DMS53 (cell line): Measurements from ENCODE around the gene IPMK.

Experiments
- DNase-seq: peaks from one replicate; lab custom pipeline; 2025; lab: John Stamatoyannopoulos, UW

IPMK gene

GRCh38 chr10:58267713-58268453, at the start of gene IPMK:
TSS of gene IPMK (minus strand) at chr10:58267894. CDS start at chr10:58267611, 283 bp downstream.
- DNase-seq = peak; percentile 96

DNA sequence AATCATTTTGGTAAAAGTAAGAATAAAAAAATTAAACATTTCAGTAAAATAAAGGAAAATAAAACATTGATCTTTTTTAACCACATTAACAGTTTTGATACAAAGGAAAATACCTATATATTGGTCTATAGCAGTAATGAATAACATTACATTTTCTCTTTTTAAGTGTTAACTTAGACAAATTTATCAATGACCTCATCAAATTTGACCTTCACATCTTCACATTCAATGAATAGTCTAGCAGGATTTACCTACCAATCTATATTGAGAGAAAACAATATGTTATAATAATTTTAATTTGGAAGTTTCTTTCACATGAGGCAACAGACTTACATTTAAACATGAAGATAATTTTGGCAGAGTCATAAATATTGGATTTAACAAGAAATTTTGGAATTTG, 49.2 kb upstream of the IPMK start:
- no peak for DNase-seq

DNA sequence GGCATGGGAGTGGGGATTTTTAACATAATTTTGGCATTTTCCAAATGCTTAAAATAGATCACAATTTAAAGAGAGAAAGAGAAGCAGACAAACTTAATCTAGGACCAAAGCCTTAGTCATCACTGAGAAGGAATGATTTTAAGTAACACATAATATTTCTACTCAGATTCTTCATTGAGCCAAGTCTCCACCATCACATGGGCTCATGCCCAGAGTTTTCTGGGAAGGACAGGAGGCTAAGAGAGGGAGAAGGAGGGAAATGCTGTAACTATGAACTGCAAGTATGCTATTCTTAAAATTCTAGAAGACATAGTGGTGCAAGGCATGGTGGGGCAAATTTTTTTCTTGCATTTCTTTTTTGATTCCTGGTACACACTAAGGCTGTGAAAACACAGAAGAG, 43.3 kb upstream of the IPMK start:
- DNase-seq = no peak

- DNase-seq = no peak
Measured at GRCh38 chr10:58307676-58308075, 40.0 kb upstream of the IPMK start.

GRCh38 chr10:58305821-58306220, 38.1 kb upstream of the IPMK start:
- peak; percentile 10 for DNase-seq

- no peak for DNase-seq
Measured at GRCh38 chr10:58304099-58304633, 36.5 kb upstream of the IPMK start.

- DNase-seq = no peak
Measured at GRCh38 chr10:58302254-58302653, 34.6 kb upstream of the IPMK start.

GRCh38 chr10:58300676-58301075, 33.0 kb upstream of the IPMK start:
- peak; percentile 91 for DNase-seq

- peak; percentile 88 for DNase-seq
Measured at GRCh38 chr10:58299580-58299979, 31.9 kb upstream of the IPMK start.

DNA sequence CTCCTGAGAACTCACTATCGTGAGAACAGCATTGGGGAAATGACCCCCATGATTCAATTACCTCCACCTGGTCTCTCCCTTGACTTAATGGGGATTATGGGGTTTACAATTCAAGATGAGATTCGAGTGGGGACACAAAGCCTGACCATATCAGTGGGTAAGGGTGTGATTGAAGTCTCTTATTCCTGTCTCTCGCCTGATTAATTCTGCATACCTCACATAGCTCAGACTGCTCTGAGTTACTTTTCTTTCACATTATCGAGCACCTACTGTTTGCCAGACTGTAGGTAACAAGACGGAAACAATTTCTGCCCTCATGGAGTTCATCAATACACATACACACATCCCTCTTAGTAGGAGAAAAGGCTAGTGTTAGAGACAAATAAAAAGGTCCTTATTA, 26.3 kb upstream of the IPMK start:
- DNase-seq = no peak

- peak; percentile 83 for DNase-seq
Measured at GRCh38 chr10:58291538-58292174, 24.0 kb upstream of the IPMK start.

GRCh38 chr10:58282615-58283014, 14.9 kb upstream of the IPMK start:
- DNase-seq = no peak

- DNase-seq = no peak
Measured at GRCh38 chr10:58281092-58281752, 13.5 kb upstream of the IPMK start.

- no peak for DNase-seq
Measured at GRCh38 chr10:58280477-58280876, 12.8 kb upstream of the IPMK start.

DNA sequence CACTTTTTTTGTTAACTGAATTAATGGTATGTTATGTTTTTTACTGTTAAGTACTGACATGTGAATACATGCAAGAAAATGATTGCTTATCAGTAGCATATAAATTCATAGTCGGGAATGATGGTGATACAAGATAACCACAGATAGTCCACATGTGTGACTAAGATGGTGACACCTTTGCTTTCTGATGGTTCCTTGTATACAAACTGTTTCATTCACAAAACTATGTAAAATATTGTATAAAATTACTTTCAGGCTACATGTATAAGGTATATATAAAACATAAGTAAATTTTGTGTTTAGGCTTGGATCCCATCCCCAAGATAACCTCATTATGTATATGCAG, 11.2 kb upstream of the IPMK start:
- DNase-seq = no peak

DNA sequence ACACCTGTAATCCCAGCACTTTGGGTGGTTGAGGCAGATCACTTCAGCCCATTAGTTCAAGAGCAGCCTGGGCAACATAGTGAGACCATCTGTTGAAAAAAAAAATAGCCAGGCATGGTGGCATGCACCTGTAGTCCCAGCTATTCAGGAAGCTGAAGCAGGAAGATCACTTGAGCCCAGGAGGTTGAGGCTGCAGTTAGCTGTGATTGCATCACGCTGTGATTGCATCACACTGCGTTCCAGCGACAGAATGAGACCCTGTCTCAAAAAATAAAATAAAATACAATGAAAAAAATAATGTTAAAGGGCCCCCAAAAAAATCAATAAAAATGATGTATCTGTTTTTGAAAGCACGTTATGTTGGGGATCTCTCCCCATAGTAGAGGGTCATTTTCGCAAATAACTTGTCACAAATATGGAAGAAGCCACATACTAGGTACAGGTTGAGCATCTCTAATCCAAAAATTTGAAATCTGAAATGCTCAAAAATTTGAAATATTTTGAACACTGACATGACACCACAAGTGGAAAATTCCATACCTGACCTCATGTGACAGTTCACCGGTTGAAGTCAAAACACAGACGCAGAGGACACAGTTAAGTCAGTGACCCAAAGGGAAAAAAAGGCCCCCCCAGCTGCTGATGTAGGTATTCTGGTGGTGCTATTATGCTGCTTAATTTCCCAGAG, 10.7 kb upstream of the IPMK start:
- no peak for DNase-seq

GRCh38 chr10:58275908-58276307, 8.2 kb upstream of the IPMK start:
- DNase-seq = no peak

DNA sequence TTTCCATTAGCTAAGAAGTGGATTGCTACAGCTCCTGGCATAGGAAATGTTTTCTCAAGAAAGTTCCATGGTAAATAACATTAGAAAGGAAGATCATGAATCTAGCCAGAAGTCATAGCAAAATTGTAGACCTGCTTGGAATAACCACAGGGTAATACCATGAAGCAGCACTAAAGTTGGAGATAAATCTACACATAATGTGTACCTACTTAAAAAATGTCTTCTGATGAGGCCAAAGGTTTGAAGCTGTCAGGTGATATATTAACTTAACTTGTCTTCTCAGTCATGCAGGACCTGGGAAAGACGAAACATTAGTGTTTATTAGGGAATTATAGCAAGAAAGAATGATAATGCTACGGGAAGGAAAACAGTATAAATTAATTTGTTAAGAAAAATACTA, 7.6 kb upstream of the IPMK start:
- no peak for DNase-seq

DNA sequence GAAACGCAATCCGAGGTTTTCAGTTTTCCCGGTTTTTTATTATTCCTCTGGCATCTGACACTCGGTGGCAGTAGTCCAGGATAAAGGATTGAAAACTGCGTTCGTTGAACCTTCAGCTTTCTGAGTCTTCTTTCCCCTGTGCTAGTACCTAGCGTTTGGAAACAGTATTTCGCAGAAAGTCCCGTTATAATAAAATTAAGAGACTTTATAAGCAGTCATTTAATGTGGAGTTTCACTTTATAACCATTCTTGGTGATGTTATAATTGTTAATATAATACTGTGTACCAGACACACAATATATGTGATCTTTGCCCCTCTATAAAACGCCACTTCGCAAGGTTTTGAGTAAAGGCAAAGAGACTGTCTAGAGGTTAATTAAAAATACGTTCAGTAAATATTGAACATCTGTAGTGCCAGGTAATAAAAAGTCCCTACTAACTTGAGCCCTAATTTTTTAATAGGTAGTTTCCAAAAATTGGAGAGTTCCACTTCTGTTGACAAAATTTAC, 2.1 kb upstream of the IPMK start:
- no peak for DNase-seq

DNA sequence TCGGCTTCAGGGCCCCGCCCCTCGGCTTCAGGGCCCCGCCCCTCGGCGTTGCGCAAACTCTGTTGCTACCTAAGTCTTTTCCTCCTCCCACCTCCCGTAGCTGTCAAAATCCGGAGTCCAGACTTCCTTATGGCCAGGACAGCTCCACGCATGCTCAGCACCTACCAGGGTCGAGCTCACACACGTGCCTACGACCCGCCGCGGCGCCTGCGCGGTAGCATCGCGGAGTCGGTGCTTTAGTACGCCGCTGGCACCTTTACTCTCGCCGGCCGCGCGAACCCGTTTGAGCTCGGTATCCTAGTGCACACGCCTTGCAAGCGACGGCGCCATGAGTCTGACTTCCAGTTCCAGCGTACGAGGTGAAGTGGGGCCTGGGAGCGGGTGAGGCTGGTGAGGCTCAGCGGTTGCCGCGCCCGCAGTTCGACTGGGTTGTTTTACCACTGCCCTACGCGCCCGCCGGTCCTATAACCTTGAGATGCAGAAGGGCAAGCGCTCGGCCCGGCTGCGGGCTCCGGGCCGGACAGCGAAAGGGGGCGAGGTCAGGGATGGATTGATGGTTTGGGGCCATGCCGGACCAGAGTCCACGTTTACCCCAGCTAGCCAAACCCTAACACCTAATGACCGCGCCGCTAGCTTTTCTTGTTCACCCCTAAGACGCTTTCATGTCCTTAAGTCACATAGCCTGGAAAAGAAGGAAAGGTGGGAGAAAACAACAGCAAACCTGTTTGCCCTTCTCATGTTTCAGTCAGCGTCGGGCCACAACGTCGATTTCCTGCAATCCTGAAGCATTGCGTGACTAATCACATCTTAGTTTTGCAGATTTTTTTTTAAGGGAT, 1.5 kb upstream of the IPMK start, which contains the start of gene CISD1:
CISD1 (plus strand) TSS at position 217 of the 836 bp plus-strand sequence; CDS start at position 329, 112 bp downstream.
- DNase-seq = peak; percentile 100

DNA sequence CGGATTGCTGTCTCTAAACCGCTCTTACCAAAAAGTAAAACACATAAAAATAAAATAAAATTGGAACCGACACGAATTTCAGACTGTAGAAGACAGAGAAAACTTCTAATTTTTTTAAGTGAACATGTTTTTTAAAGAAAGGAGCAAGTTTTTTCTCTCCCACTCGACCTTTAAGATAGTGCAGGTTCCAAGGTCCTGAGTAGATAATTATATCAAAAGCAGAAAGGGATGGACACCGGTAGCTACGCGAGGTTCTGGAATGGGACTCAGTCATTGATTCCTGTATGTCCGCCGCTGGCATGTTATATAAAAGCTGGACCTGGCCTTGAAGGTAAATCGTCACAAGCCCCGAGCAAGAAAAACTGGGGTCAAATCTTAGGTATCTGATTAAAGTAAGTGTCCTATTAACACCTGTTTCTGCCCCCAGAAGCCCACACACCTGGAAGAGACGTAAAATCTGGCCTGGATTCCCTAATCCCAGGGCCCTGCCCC, 806 bp upstream of the IPMK start:
- DNase-seq = peak; percentile 94
